Measurements from ENCODE around the gene MALRD1.

- TF ChIP-seq ZNF263 (CRISPR knock-in tag; IDR thresholded peaks at IDR 0.05; ENCODE audit: low read depth) (no peak), CTCF (IDR thresholded peaks at IDR 0.05) (no peak), FOXP1 (CRISPR knock-in tag; IDR thresholded peaks at IDR 0.05; ENCODE audit: borderline replicate concordance) (no peak), ZNF512 (CRISPR knock-in tag; IDR thresholded peaks at IDR 0.05; ENCODE audit: borderline replicate concordance) (no peak), STAT6 (CRISPR knock-in tag; conservative IDR thresholded peaks at IDR 0.05; ENCODE audit: low read depth) (no peak), SMAD4 (CRISPR knock-in tag; IDR thresholded peaks at IDR 0.05) (no peak), ESRRA (CRISPR knock-in tag; IDR thresholded peaks at IDR 0.05; ENCODE audit: borderline replicate concordance) (no peak), ZBTB43 (CRISPR knock-in tag; IDR thresholded peaks at IDR 0.05) (no peak), TCF7 (CRISPR knock-in tag; IDR thresholded peaks at IDR 0.05; ENCODE audit: low read depth) (no peak), SMAD3 (CRISPR knock-in tag; IDR thresholded peaks at IDR 0.05; ENCODE audit: borderline replicate concordance) (no peak), CREB1 (CRISPR knock-in tag; IDR thresholded peaks at IDR 0.05) (no peak), GABPB1 (CRISPR knock-in tag; IDR thresholded peaks at IDR 0.05) (no peak), FOXP4 (CRISPR knock-in tag; IDR thresholded peaks at IDR 0.05) (no peak)
These were observed 585.6 kb downstream of the MALRD1 start for GRCh38 chr10:19634163-19634562.
